GM12801 (cell line): Measurements from ENCODE around the gene NAT16.

ENCODE experiments used
- CTCF ChIP-seq: IDR thresholded peaks from one replicate; pipeline ENCODE4 v1.5.1; 2011; ENCODE audit warnings: control low read depth; ENCODE audit not compliant: insufficient read length; ENCODE audit errors: extremely low read depth

NAT16 gene

DNA sequence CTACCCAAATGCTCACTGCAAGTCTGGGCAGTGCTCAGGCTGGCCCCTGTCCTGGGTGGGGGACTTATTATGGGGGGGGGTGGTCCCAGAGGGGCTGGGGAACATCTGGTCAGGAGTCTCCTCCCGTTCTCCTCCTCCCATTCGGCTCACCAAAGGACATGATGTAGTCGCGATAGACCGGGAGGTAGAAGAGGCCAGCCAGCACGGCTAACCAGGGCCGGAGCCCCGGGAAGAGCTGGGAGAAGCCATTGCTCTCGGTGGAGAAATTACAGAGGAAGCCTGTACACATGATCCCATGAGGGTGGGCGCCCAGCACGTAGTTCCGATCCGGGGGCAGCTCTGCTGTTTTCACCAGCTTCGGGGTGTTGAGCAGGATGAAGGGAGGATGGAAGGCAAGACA lies 18.4 kb upstream of the NAT16 start:
- no peak for TF ChIP-seq CTCF

DNA sequence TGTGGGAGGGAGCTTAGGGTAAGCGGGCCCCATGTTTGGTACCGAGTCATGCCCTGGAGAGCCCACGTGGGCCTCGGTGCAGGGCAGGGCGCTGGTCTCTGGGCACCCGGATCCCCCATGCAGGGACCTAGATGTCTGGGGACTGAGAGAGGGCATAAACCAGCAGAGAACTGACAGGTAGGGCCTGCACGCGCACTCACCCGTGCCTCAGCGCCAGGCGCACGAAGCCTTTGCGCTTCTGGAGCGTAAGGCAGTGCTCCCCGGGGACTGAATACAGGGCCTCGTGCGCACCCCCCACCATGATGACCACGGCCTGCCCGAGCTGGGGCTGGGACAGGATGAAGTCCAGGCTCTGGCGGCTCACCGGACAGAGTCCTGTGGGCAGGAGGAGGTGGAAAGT lies 17.9 kb upstream of the NAT16 start:
- no peak for TF ChIP-seq CTCF

DNA sequence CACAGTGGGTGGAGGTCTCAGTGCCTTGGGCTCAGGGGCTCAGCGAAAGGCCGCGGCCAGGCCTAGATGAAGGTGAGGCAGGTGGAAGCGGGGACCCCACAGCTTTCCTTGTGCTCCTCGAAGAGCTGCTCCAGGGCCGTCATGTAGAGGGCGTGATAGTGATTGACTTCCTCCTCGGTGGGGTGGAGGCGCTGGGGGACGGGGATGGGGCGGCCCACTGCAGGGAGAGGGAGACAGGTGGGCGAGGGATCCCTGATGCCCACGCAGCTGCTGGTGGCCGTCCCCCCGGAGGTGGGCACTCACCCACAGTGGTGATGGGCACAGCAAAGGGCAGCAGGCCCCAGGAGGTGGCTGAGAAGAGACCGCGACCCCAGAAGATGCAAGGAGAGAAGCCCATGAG lies 15.8 kb upstream of the NAT16 start:
- TF ChIP-seq CTCF = no peak

- no peak for TF ChIP-seq CTCF
Measured at GRCh38 chr7:101189109-101189508, 9.0 kb upstream of the NAT16 start.

GRCh38 chr7:101186844-101187428 lies 6.8 kb upstream of the NAT16 start:
- no peak for TF ChIP-seq CTCF

DNA sequence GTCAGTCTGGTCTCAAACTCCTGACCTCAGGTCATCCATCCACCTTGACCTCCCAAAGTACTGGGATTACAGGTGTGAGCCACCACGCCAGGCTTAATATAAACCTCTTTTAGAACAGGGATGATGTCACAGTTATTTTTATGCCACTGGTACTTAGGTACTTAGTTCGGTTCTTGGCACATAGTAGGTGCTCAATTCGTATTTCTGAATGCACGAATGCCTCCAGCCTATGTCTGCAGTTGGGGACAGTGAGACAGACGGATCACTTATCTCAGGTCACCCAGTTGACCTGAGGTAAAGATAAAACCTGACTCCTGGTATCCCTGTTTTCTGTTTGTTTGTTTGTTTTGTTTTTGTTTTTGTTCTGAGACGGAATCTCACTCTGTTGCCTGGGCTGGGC lies 6.1 kb upstream of the NAT16 start:
- TF ChIP-seq CTCF = no peak

DNA sequence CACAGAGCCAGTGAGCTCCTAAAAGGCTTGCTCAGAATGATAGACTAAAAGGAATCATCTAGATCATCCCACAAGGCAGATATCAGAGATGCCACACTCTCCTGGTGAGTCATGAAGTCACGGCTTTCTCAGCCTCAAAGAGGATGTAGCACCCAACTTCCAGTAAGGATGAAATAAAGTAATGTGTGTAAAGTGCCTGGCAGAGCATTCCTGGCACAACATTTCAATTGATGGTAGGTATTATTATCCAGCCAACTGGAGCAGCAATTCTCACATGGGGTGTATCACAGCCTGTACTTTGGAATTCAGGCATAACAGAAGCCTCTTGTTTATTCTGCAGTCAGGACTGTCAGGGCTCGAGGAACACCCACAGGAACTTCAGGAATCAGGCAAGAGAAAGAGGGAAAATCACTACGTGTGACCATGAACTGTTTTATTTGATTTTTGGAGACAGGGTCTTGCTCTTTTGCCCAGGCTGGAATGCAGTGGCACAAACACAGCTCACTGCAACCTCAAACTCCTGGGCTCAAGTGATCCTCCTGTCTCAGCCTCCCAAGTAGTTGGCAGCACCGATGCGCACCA lies 5.3 kb upstream of the NAT16 start:
- TF ChIP-seq CTCF = no peak
